Left renal pelvis (tissue), 4 donors: ENCODE measurements around the gene KCTD5. TPM values are rescaled to one million over a fixed set of nuclear protein-coding genes. Genes with fewer than 3 reads are reported as not detected.

Source experiments
- DNase-seq, 4 donors: peaks; one replicate each; pipeline ENCODE4 v3.0.0-alpha.2; 2013; ENCODE audit warnings: low read depth in 4 of 4, low spot score in 3 of 4
- polyA plus RNA-seq, 4 donors: library from polyadenylated mRNA; unstranded; fragments of 120-200 nt; gene quantifications; one replicate each; pipeline ENCODE4 v1.2.1, GENCODE V29; 2013; ENCODE audit not compliant: insufficient read length in 4 of 4

The KCTD5 gene
- polyA plus RNA-seq, 4 donors: 19.2 to 26.0 (median 24.0) TPM

GRCh38 chr16:2707368-2708289 lies 25.3 kb downstream of the KCTD5 start:
- DNase-seq: no peak

GRCh38 chr16:2708290-2708639 lies 25.9 kb downstream of the KCTD5 start:
- DNase-seq: no peak

GRCh38 chr16:2708955-2709587 lies 26.7 kb downstream of the KCTD5 start:
- no peak for DNase-seq

- no peak for DNase-seq
Measured at GRCh38 chr16:2709588-2709984, 27.3 kb downstream of the KCTD5 start.

GRCh38 chr16:2710021-2710710 lies 27.8 kb downstream of the KCTD5 start:
- no peak for DNase-seq

- no peak for DNase-seq
Measured at GRCh38 chr16:2710711-2711231, 28.4 kb downstream of the KCTD5 start.

- no peak for DNase-seq
Measured at GRCh38 chr16:2711370-2712062, 29.2 kb downstream of the KCTD5 start.

- DNase-seq: no peak
Measured at GRCh38 chr16:2712063-2712441, 29.7 kb downstream of the KCTD5 start.

- no peak for DNase-seq
Measured at GRCh38 chr16:2712546-2712945, 30.2 kb downstream of the KCTD5 start.

- DNase-seq: no peak
Measured at GRCh38 chr16:2713523-2713922, 31.2 kb downstream of the KCTD5 start.

- DNase-seq: no peak
Measured at GRCh38 chr16:2713985-2714774, 31.9 kb downstream of the KCTD5 start.

- no peak for DNase-seq
Measured at GRCh38 chr16:2715064-2715463, 32.7 kb downstream of the KCTD5 start.

GRCh38 chr16:2715519-2715918 lies 33.2 kb downstream of the KCTD5 start:
- DNase-seq: peak in 3 of 4 donors; percentile 26 to 42 (median 28)

GRCh38 chr16:2715966-2716885 lies 33.9 kb downstream of the KCTD5 start:
- DNase-seq: no peak

- DNase-seq: no peak
Measured at GRCh38 chr16:2716948-2717347, 34.6 kb downstream of the KCTD5 start.

GRCh38 chr16:2717383-2718263 lies 35.3 kb downstream of the KCTD5 start:
- DNase-seq: no peak

- no peak for DNase-seq
Measured at GRCh38 chr16:2719328-2720063, 37.2 kb downstream of the KCTD5 start.
